ENCODE measurements around the gene NFKB1.

NFKB1 gene

DNA sequence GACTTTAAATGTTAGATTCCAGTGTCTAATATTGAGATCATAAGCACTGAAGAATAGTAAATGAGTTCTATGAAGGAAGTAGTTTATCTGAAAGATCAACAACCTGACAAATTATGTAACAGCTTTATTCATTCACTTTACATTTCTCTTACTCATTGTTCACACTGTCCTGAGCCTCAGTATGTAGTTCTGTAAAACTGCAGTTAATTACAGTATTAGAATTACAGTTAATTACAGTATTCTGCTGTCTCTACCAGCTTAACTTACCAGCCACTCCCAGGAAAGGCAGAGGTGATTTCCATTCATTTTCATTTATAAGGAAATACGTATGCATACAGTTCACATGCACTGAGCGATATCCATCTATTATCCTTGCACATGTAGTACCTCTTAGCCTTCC lies 32.7 kb downstream of the NFKB1 start:
- DNase-seq, result no peak

- no peak for DNase-seq
These were observed 33.7 kb downstream of the NFKB1 start for GRCh38 chr4:102534845-102535244.

DNA sequence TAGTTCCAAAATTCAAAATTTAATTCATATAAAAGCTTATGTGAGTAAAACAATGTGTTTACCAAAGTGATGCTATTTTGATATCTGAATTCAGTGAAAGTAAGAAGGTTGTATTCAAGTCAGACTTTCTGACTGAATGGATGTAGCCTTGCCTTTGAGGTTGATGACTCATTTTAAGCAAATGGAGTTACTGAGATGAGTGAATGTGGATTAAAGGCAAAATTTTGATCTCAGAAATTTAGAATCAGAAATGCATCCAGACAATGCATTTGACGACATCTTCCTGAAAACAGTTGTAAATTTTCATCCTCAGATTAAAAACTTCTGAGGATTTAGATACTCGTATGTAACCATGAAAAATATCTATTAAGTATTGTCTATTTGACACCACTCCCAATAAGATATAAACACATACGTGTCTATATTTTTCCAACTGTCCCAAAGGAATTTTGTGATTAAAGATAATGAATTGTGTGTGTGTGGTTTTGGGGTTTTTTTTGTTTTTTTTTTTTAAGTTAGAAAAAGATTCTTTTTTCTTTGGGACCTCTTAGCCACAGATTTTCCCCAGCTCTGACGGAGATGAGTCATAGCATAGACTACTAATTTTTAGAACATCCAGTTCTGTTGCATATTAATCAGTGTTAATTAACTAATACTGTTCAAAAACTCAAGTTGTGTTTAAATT lies 34.4 kb downstream of the NFKB1 start:
- no peak for DNase-seq

- DNase-seq, result no peak
These were observed 35.6 kb downstream of the NFKB1 start for GRCh38 chr4:102536768-102537167.

DNA sequence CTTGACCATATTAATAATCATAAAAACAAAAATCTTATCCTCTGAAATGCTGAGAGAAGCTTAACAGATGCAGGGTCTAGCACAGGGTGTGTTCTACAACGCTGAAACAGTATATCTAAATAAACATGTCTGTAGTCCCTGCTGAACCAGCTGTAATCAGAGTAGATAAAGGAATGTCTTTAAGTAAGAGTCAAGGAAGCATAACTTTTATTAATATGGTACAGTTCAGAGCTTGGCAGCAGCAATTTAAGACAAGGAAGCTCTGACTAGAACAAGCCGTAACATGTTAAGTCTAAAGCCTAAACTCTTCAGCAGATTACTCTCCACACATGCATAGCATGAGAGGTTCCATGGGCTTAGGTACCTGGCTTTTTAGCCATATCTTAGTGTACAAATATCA lies 36.1 kb downstream of the NFKB1 start:
- no peak for DNase-seq

GRCh38 chr4:102541697-102542096 lies 40.5 kb downstream of the NFKB1 start:
- peak in 1 of 2 donors; percentile 20 for DNase-seq

- no peak for DNase-seq
These were observed 42.1 kb downstream of the NFKB1 start for GRCh38 chr4:102543030-102543928.

- DNase-seq, result no peak
These were observed 45.5 kb downstream of the NFKB1 start for GRCh38 chr4:102546635-102547034.

DNA sequence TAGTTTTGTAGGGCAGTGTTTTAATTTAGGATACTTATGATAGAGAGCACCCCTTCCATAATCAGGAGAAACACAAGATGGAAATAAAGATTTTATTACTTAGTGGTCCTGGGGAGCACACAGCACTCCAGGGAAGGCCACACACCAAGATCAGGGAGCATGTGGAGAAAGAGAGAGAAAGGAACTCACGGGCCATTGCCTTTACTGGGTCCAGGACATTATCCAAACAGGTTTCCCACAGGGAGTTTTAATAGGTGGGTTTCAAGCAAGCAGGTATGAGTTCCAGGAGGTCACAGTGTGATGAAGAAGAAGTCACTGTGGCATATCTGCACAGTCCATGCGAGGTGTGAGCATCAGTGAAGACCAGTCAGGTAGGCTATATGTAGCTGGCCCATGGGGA lies 46.8 kb downstream of the NFKB1 start:
- no peak for DNase-seq

GRCh38 chr4:102551958-102552565 lies 50.9 kb downstream of the NFKB1 start:
- DNase-seq, result no peak

GRCh38 chr4:102552781-102553180 lies 51.6 kb downstream of the NFKB1 start:
- no peak for DNase-seq

- no peak for DNase-seq
These were observed 52.8 kb downstream of the NFKB1 start for GRCh38 chr4:102553982-102554381.

GRCh38 chr4:102554482-102554881 lies 53.3 kb downstream of the NFKB1 start:
- no peak for DNase-seq

DNA sequence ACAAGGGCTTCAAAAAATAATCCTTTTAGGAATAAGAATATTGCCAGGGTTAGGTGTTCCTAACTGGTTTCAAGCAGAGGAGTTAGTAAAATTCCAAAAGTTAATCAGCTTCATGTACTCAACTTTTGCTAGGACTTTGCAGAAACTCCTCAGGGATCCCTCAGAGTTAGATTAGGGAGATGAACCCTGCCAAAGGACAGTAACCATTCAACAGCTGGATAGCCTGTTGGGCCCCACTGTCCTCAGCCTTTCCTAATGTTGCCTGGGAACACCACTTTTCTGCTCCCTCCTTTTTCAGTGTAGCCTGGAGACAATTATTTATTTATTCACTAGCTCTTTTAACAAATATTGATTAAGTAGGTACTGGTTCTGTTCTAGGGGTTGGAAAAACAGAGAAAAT lies 53.8 kb downstream of the NFKB1 start:
- no peak for DNase-seq

DNA sequence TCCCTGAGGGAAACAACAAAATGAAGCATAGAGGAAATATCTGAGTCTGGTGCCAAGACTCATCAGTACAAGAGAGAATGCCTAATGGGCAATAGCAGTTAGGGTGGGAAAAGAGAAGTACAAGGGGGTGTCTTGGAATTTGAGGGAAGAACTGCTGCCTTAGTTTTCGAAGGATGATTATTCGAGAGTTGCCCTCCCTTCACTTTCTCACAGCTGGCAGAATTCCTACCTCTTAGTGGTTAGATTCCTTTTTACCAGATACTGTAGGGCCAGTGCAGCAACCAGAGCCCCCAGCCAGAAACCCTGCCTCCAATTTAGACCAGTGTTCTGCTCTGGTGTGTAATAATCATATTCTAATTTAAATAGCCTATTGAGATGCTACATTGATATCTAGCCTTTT lies 56.5 kb downstream of the NFKB1 start:
- no peak for DNase-seq

GRCh38 chr4:102560115-102560514 lies 59.0 kb downstream of the NFKB1 start:
- no peak for DNase-seq

GRCh38 chr4:102560571-102561341 lies 59.6 kb downstream of the NFKB1 start:
- DNase-seq, result no peak

- DNase-seq, result peak in 1 of 2 donors; percentile 14
These were observed 61.8 kb downstream of the NFKB1 start for GRCh38 chr4:102563000-102563399.

DNA sequence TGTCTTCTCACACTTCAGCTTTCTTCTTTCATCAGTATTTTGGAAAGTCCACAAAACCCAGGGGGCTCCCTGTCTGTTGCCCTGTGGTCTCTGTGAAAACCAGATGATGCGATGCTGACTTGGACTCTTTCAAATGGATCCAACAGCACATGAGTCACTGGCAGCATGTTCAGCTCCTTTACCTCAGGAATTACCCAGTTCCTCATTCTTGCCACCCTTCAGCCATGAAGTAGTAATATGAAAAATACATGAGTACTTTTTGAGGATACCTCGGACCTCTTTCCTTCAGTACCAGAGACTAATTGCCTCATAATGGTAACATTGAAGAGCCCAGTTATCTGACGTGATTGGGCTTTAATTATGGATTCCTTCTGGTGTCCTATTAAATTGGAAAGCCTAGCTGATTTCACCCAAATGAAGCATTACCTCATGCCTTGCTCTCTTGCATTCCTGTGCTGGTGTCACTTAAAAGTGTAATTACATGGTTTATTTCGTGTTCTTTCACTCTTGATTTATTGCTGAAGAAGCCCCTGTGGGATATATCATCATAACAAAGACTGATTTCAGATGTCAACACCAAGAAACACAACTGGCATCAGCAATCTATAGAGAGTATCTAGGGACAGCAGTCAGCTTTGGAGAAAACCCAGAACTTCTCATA lies 63.4 kb downstream of the NFKB1 start:
- peak; percentile 45 to 61 for DNase-seq

DNA sequence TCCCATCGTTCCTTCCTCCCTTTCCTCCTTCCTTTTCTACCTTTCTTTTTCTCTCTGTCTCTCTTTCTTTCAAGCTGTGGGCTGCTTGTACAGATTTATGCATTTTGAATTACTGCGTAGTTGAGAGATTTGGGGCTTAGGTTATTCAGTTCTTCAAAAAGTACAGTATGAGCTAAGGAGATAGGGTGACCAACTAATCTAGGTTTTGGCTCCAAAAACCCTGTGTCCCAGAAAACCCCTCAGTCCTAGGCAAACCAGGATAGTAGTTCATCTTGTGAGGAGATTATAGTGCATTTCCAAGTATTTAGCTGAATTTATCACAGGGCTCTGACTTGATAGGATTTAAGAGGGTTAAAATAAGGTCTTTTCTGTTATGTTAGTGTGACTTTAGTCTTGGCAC lies 64.5 kb downstream of the NFKB1 start:
- DNase-seq, result no peak

DNA sequence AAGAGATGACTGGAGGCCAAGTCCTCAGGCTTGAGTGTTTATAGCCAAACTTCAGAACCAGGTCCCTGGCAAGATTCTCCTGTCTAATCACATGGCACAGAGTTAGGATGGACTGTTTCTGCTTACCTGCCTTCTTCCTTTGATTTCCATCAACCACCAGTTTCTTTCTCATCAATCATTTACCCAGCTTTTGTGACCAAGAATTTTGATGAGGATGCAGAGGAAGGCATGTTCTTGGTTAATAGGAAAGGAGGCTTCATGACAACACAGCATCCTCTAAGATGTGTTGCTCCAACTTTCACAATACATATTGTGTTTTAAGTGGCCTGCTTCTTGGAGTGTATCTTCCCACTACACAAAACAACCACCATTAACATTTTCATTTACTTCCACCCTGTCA lies 65.3 kb downstream of the NFKB1 start:
- no peak for DNase-seq

DNA sequence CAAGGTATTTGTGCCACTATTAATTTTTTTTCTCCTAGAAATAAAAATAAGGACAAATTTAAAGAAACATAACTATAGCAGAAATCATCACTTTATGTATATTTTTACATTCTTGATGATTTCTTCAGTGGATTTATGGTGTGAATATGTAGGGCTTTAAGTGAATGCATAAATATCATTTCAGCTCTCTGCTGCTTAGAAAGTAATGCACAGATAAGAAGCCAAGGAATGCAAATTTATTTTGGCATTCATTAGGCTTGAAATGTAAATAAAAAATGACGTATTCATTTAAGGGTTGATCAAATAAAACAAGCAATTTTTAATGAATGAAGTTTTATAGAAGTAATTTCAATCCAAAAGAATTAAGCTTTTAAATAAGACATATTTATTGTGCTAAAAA lies 66.3 kb downstream of the NFKB1 start:
- no peak for DNase-seq
